Nephron progenitor cell (in vitro differentiated cells): Measurements from ENCODE around the gene VLDLR.

ENCODE experiments used
- DNase-seq: peaks from one replicate; pipeline ENCODE4 v3.0.0; 2021
- H3K27ac Mint-ChIP-seq: 2 replicates; pipeline ENCODE4 v1.8.0; 2021; ENCODE audit warnings: mild to moderate bottlenecking, moderate library complexity, mixed read lengths
- H3K27me3 Mint-ChIP-seq: 2 replicates; pipeline ENCODE4 v1.8.0; 2021; ENCODE audit warnings: mild to moderate bottlenecking, low read depth, mixed read lengths; ENCODE audit not compliant: poor library complexity
- H3K36me3 Mint-ChIP-seq: 2 replicates; pipeline ENCODE4 v1.8.0; 2021; ENCODE audit warnings: low read depth, mixed read lengths
- H3K4me1 Mint-ChIP-seq: 2 replicates; pipeline ENCODE4 v1.8.0; 2021; ENCODE audit warnings: mixed read lengths
- H3K4me3 Mint-ChIP-seq: 2 replicates; pipeline ENCODE4 v1.8.0; 2021; ENCODE audit warnings: mild to moderate bottlenecking, moderate library complexity, mixed read lengths
- H3K9me3 Mint-ChIP-seq: 2 replicates; pipeline ENCODE4 v1.8.0; 2021; ENCODE audit warnings: mild to moderate bottlenecking, moderate library complexity, mixed read lengths
- TF ChIP-seq, protein P1 (sequence below): fragments of 200-600 bp; sonication (generic); IDR thresholded peaks from 2 replicates; pipeline ENCODE4 v1.5.0; 2021; ENCODE audit warnings: antibody characterized with exemption

Gene VLDLR

DNA sequence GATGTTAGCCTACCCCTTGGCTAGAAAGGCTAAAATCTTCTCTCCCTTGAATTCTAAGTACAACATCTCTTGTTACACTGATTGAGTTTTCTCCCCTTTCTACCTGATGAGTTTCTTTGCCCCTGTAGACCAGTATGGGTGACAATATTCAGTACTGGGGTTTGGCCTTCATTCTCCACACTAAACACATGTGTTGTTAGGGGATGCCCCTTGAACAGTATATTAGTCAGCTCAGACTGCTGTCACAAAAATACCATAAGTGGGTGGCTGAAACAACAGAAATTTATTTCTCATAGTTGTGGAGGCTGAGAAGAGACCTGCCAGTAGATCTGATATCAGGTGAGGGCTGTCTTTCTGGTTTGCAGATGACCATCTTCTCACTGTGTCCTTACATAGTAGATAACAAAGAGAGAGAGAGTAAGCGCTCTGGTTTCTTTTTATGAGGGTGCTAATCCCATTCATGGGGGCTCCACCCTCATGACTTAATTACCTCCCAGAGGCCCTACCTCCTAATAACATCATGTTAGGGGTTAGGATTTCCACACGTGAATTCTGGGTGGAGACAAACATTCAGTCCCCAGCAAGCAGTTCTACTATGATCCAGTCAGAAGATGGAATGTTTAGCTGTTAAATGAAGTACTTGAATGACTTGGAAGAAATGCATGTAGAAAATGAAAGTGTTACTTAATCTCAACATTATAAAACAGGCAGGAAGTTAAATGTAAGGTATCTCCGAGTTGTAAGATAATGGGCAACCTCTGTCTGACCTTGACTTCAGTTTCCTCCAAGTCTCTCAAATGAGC, 17.5 kb downstream of the VLDLR start:
- no peak for DNase-seq
- H3K4me1 Mint-ChIP-seq: no peaks in the 10 kb centered on the region
- H3K9me3 Mint-ChIP-seq: no peaks in the 10 kb centered on the region
- no peak overlapping the region for H3K27ac Mint-ChIP-seq
- H3K4me3 Mint-ChIP-seq: no peak overlapping the region
- no peaks in the 10 kb centered on the region for H3K27me3 Mint-ChIP-seq
- peaks cover 87% of the 10 kb centered on the region for H3K36me3 Mint-ChIP-seq
- TF ChIP-seq, protein P1, sequence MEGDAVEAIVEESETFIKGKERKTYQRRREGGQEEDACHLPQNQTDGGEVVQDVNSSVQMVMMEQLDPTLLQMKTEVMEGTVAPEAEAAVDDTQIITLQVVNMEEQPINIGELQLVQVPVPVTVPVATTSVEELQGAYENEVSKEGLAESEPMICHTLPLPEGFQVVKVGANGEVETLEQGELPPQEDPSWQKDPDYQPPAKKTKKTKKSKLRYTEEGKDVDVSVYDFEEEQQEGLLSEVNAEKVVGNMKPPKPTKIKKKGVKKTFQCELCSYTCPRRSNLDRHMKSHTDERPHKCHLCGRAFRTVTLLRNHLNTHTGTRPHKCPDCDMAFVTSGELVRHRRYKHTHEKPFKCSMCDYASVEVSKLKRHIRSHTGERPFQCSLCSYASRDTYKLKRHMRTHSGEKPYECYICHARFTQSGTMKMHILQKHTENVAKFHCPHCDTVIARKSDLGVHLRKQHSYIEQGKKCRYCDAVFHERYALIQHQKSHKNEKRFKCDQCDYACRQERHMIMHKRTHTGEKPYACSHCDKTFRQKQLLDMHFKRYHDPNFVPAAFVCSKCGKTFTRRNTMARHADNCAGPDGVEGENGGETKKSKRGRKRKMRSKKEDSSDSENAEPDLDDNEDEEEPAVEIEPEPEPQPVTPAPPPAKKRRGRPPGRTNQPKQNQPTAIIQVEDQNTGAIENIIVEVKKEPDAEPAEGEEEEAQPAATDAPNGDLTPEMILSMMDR: no peak

DNA sequence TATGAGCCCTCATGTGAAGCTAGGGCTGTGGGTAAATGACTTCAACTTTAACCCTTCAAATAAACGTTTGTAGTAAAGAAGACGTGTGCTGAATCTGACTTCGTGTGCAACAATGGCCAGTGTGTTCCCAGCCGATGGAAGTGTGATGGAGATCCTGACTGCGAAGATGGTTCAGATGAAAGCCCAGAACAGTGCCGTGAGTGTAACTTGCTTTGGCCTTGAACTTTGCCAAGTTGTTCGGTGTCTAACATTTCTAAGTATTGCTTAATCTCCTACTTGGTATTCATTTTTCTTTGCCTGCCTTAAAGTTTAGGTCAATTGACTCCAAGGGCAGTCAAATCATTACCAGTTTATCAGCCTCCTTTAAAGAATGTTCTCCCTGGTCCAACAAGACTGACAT, 18.2 kb downstream of the VLDLR start:
- Mint-ChIP-seq H3K9me3 (no peaks in the 10 kb centered on the region), H3K27me3 (no peaks in the 10 kb centered on the region), H3K27ac (no peak overlapping the region), H3K4me1 (no peaks in the 10 kb centered on the region), H3K4me3 (no peak overlapping the region), H3K36me3 (peaks cover 94% of the 10 kb centered on the region)
- TF ChIP-seq, protein P1: no peak
- DNase-seq: no peak

DNA sequence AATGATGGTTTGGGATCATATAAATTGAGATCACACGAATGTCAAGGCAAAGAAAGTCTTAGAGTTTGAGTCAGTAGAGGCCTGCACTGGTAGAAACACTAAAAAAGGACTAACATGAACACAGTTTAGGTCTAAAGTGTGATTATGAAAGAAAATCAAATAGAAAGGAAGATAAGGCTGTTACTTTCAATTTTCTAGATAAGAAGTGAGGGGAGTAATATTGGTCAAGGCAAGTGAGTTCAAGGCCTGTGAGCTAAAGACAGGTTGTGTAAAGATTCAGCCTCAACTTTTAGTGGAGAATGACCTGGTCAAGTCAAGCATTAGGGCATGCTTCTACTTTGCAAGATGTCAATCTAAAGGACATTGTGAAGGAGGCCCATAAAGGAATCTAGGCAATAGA, 19.0 kb downstream of the VLDLR start:
- Mint-ChIP-seq H3K4me1 (no peaks in the 10 kb centered on the region), H3K36me3 (peaks cover 97% of the 10 kb centered on the region), H3K4me3 (no peak overlapping the region), H3K27ac (no peak overlapping the region), H3K27me3 (no peaks in the 10 kb centered on the region), H3K9me3 (no peaks in the 10 kb centered on the region)
- TF ChIP-seq, protein P1: no peak
- no peak for DNase-seq

DNA sequence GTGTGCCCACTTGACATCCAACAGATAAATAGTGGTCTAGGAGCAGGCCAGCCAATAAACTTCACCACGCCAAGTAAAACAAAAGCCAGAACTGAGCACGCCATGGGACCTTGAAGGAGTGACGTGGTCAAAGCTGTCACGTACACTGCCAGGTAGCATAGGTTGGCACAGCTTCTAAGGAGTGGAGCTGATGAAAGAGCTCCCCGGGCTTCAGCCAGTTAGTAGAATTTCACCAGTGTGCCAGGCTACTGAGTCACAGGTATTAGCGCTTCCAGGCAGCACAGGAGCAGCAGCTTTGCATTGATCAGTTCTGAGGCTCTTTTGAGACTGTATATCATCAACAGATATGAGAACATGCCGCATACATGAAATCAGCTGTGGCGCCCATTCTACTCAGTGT, 19.4 kb downstream of the VLDLR start:
- no peak for DNase-seq
- H3K36me3 Mint-ChIP-seq: peaks cover 97% of the 10 kb centered on the region
- no peaks in the 10 kb centered on the region for H3K27me3 Mint-ChIP-seq
- H3K4me3 Mint-ChIP-seq: no peak overlapping the region
- H3K27ac Mint-ChIP-seq: no peak overlapping the region
- no peaks in the 10 kb centered on the region for H3K4me1 Mint-ChIP-seq
- H3K9me3 Mint-ChIP-seq: no peaks in the 10 kb centered on the region
- TF ChIP-seq, protein P1: no peak

DNA sequence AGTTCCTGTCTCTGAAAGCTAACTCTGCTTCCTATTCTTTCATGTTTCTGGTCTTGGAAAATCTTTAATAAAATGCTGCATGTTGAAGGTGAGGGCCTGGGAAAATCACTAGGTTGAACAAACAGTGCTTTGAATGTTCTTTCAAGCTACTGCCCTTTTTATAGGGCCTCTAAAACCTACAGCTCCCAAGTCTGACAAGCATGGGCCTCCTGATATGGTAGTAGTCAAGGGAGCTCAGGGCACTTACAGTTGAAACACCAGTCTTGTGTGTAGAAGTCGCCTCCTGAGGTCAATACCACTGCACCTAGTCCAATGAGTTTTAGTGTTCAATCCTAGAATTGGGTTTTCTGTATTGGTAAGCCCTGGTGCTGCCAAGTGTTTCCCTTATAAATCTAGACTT, 20.5 kb downstream of the VLDLR start:
- no peaks in the 10 kb centered on the region for H3K9me3 Mint-ChIP-seq
- DNase-seq: no peak
- H3K4me3 Mint-ChIP-seq: no peak overlapping the region
- no peak overlapping the region for H3K27ac Mint-ChIP-seq
- no peaks in the 10 kb centered on the region for H3K4me1 Mint-ChIP-seq
- no peaks in the 10 kb centered on the region for H3K27me3 Mint-ChIP-seq
- TF ChIP-seq, protein P1: no peak
- H3K36me3 Mint-ChIP-seq: peaks cover 99% of the 10 kb centered on the region

- Mint-ChIP-seq H3K4me1 (no peaks in the 10 kb centered on the region), H3K27ac (no peak overlapping the region), H3K4me3 (no peak overlapping the region), H3K9me3 (no peaks in the 10 kb centered on the region), H3K27me3 (no peaks in the 10 kb centered on the region), H3K36me3 (peaks cover 99% of the 10 kb centered on the region)
- TF ChIP-seq, protein P1: no peak
- DNase-seq: no peak
Observed at GRCh38 chr9:2645569-2645968, 24.0 kb downstream of the VLDLR start.
